HL-60 (cell line): ENCODE measurements around the gene SORBS2.

ENCODE experiments used
- GABPA ChIP-seq: IDR thresholded peaks from 2 replicates; pipeline ENCODE4 v1.6.1; 2012; ENCODE audit warnings: low read depth
- POLR2AphosphoS5 ChIP-seq: IDR thresholded peaks from 2 replicates; pipeline ENCODE4 v1.6.1; 2012; ENCODE audit warnings: low read depth
- SPI1 ChIP-seq: IDR thresholded peaks from 2 replicates; pipeline ENCODE4 v1.6.1; 2012; ENCODE audit warnings: low read depth, mild to moderate bottlenecking, borderline replicate concordance
- TF ChIP-seq, protein P1 (sequence below): IDR thresholded peaks from one replicate; pipeline ENCODE4 v1.5.1; 2011; ENCODE audit warnings: low read length, control low read depth, inconsistent platforms; ENCODE audit not compliant: insufficient read depth

DNA sequence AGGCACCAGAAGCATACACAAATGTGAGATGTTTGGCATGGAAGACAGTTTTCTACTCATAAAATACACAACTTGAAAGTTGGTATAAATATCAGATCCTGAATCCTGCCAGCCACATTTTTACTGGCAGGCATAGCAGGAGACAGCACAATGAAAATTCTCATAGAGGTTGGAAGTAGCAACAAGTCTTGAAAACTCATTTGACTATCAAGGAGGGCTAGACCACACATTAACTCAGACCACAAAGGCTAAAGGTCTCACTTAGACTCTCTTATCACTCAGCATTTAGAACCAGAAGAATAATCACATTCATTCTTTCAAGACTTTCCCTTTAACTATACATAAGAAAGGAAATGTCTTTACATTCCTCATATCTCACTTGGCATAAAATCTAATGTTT lies 56.5 kb downstream of the SORBS2 start:
- no peak for TF ChIP-seq SPI1
- TF ChIP-seq, protein P1, sequence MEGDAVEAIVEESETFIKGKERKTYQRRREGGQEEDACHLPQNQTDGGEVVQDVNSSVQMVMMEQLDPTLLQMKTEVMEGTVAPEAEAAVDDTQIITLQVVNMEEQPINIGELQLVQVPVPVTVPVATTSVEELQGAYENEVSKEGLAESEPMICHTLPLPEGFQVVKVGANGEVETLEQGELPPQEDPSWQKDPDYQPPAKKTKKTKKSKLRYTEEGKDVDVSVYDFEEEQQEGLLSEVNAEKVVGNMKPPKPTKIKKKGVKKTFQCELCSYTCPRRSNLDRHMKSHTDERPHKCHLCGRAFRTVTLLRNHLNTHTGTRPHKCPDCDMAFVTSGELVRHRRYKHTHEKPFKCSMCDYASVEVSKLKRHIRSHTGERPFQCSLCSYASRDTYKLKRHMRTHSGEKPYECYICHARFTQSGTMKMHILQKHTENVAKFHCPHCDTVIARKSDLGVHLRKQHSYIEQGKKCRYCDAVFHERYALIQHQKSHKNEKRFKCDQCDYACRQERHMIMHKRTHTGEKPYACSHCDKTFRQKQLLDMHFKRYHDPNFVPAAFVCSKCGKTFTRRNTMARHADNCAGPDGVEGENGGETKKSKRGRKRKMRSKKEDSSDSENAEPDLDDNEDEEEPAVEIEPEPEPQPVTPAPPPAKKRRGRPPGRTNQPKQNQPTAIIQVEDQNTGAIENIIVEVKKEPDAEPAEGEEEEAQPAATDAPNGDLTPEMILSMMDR = no peak
- no peak for TF ChIP-seq GABPA
- TF ChIP-seq POLR2AphosphoS5 = no peak
